Calu3 (cell line): ENCODE measurements around the gene PCNP. TPM values are rescaled to one million over a fixed set of nuclear protein-coding genes. Genes with fewer than 3 reads are reported as not detected.
A peak's percentile ranks its signal among the peaks of the same experiment; 100 is the strongest.

Experiments used
- BruUV-seq: library from RNA; stranded (reverse); fragments of 400-500 nt; replicated peaks from 2 replicates; lab custom pipeline; 2021; lab: Mats Ljungman, UMichigan
- CTCF ChIA-PET: fragments of 300-600 bp; sonication (Branson Sonifier 250); formaldehyde crosslinking; loops from one replicate; lab custom pipeline; 2022; ENCODE audit warnings: antibody characterized with exemption; lab: Charles Lee
- DNase-seq: peaks from one replicate; pipeline ENCODE4 v3.0.0; 2022
- H3K27ac Mint-ChIP-seq: one replicate; pipeline ENCODE4 v1.8.0; 2022; ENCODE audit warnings: mixed read lengths; ENCODE audit not compliant: unreplicated experiment
- H3K27me3 Mint-ChIP-seq: one replicate; pipeline ENCODE4 v1.8.0; 2022; ENCODE audit warnings: mixed read lengths; ENCODE audit not compliant: unreplicated experiment
- H3K36me3 Mint-ChIP-seq: one replicate; pipeline ENCODE4 v1.8.0; 2022; ENCODE audit warnings: mild to moderate bottlenecking, moderate library complexity, mixed read lengths; ENCODE audit not compliant: insufficient read depth, unreplicated experiment
- H3K4me1 Mint-ChIP-seq: one replicate; pipeline ENCODE4 v1.8.0; 2022; ENCODE audit warnings: mild to moderate bottlenecking, low read depth, mixed read lengths; ENCODE audit not compliant: unreplicated experiment
- H3K4me3 Mint-ChIP-seq: one replicate; pipeline ENCODE4 v1.8.0; 2022; ENCODE audit warnings: mild to moderate bottlenecking, low read depth, moderate library complexity, mixed read lengths; ENCODE audit not compliant: unreplicated experiment
- H3K9me3 Mint-ChIP-seq: one replicate; pipeline ENCODE4 v1.8.0; 2022; ENCODE audit warnings: low read depth, mixed read lengths; ENCODE audit not compliant: unreplicated experiment
- intact Hi-C: fragments of 100-400 bp; cut with micrococcal nuclease; formaldehyde crosslinking; loops from one replicate; pipeline ENCODE4 v1.10.0; 2022; ENCODE audit not compliant: unreplicated experiment
- total RNA-seq: library from RNA; stranded (reverse); gene quantifications from 2 replicates; pipeline ENCODE4 v1.2.3, GENCODE V29; 2022
- TF ChIP-seq, protein P1 (sequence below): fragments of 200-600 bp; IDR thresholded peaks from one replicate; pipeline ENCODE4 v1.8.0; 2022; ENCODE audit warnings: antibody characterized with exemption; ENCODE audit not compliant: unreplicated experiment

Gene PCNP
- total RNA-seq, 1 experiment from 2014 or later: 147 TPM

GRCh38 chr3:101556064-101556463 is 17.9 kb upstream of the PCNP start:
- no peaks in the 10 kb centered on the region for H3K9me3 Mint-ChIP-seq
- BruUV-seq: no TSS peak
- H3K27me3 Mint-ChIP-seq: no peaks in the 10 kb centered on the region
- no peak overlapping the region for H3K27ac Mint-ChIP-seq
- peaks cover 6% of the 10 kb centered on the region for H3K4me1 Mint-ChIP-seq
- no peak overlapping the region for H3K4me3 Mint-ChIP-seq
- CTCF ChIA-PET: no interaction called here
- no peak for DNase-seq
- H3K36me3 Mint-ChIP-seq: peaks cover 4% of the 10 kb centered on the region
- intact Hi-C loops: no loop called here
- TF ChIP-seq, protein P1, sequence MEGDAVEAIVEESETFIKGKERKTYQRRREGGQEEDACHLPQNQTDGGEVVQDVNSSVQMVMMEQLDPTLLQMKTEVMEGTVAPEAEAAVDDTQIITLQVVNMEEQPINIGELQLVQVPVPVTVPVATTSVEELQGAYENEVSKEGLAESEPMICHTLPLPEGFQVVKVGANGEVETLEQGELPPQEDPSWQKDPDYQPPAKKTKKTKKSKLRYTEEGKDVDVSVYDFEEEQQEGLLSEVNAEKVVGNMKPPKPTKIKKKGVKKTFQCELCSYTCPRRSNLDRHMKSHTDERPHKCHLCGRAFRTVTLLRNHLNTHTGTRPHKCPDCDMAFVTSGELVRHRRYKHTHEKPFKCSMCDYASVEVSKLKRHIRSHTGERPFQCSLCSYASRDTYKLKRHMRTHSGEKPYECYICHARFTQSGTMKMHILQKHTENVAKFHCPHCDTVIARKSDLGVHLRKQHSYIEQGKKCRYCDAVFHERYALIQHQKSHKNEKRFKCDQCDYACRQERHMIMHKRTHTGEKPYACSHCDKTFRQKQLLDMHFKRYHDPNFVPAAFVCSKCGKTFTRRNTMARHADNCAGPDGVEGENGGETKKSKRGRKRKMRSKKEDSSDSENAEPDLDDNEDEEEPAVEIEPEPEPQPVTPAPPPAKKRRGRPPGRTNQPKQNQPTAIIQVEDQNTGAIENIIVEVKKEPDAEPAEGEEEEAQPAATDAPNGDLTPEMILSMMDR: no peak

DNA sequence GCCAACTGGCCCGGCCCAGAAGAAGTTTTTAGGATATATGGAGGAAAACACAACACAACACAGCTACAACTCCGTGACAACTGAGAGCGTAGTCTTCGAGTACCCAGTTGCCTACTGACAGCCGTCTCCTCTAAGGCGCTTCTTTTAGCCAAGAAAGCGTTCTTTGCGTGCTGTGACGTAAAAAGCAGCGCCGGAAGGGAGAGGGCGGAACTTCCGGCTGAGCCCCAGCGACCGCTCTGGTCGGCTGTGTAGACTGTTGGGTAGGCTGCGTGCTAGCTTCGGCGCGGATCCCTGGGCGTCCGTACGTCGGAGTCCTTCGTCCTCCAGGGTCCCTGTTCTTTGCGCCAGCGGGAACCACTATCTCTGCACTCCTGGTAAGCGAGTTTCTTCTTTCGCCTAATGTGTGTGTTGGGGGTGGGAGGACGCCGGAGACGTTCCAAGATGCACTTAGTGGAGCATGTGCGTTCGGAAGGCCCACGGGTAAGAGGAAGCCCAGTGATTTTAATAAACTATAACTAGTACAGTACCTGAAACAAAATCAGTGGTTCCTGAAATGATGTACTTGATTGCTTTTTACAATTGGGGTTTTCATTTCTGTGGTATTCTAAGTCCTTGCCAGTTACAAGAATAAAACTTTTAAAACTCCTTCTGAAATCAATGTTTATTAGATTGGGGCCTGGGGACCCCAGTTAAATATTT is 12.2 kb upstream of the PCNP start, which contains the start of gene TRMT10C:
Gene TRMT10C (plus strand): TSS at position 239 of the 699 bp plus-strand sequence. CDS start 2,914 bp downstream, outside the sequence.
- peak within 1 kb of the TSS; percentile 71 for H3K27ac Mint-ChIP-seq
- peaks cover 20% of the 10 kb centered on the region for H3K4me1 Mint-ChIP-seq
- DNase-seq: peak; percentile 88
- H3K36me3 Mint-ChIP-seq: peaks cover 46% of the 10 kb centered on the region
- no peaks in the 10 kb centered on the region for H3K27me3 Mint-ChIP-seq
- intact Hi-C loops: no loop called here
- CTCF ChIA-PET: no interaction called here
- BruUV-seq: TSS peak; percentile 72
- H3K4me3 Mint-ChIP-seq: peak within 1 kb of the TSS; percentile 74
- H3K9me3 Mint-ChIP-seq: no peaks in the 10 kb centered on the region
- TF ChIP-seq, protein P1: no peak

- no peak overlapping the region for H3K4me3 Mint-ChIP-seq
- peaks cover 28% of the 10 kb centered on the region for H3K36me3 Mint-ChIP-seq
- no peaks in the 10 kb centered on the region for H3K9me3 Mint-ChIP-seq
- no TSS peak for BruUV-seq
- DNase-seq: no peak
- CTCF ChIA-PET: no interaction called here
- H3K27ac Mint-ChIP-seq: no peak overlapping the region
- no peaks in the 10 kb centered on the region for H3K27me3 Mint-ChIP-seq
- intact Hi-C loops: no loop called here
- TF ChIP-seq, protein P1: no peak
- peaks cover 27% of the 10 kb centered on the region for H3K4me1 Mint-ChIP-seq
Measured at GRCh38 chr3:101567528-101568317, 6.3 kb upstream of the PCNP start.

GRCh38 chr3:101571028-101571895 is 2.7 kb upstream of the PCNP start:
- no peak for DNase-seq
- no peak overlapping the region for H3K27ac Mint-ChIP-seq
- BruUV-seq: no TSS peak
- H3K27me3 Mint-ChIP-seq: no peaks in the 10 kb centered on the region
- TF ChIP-seq, protein P1: no peak
- peaks cover 31% of the 10 kb centered on the region for H3K36me3 Mint-ChIP-seq
- no peaks in the 10 kb centered on the region for H3K9me3 Mint-ChIP-seq
- H3K4me1 Mint-ChIP-seq: peaks cover 22% of the 10 kb centered on the region
- CTCF ChIA-PET: no interaction called here
- no peak overlapping the region for H3K4me3 Mint-ChIP-seq
- intact Hi-C loops: loop anchor here (5.0 kb wide), 3 partner anchors 59 to 656 kb away; partner anchors contain the start of gene SENP7
